Brain pericyte (primary cell): ENCODE measurements around the gene RNF166.

ENCODE experiments used
- DNase-seq: peaks from one replicate; pipeline ENCODE4 v3.0.0-alpha.2; 2012; ENCODE audit warnings: low read depth, low spot score

Gene RNF166

GRCh38 chr16:88706965-88707826 lies 988 bp upstream of the RNF166 start:
- no peak for DNase-seq

GRCh38 chr16:88705801-88706228 lies 393 bp downstream of the RNF166 start:
- DNase-seq, result no peak

DNA sequence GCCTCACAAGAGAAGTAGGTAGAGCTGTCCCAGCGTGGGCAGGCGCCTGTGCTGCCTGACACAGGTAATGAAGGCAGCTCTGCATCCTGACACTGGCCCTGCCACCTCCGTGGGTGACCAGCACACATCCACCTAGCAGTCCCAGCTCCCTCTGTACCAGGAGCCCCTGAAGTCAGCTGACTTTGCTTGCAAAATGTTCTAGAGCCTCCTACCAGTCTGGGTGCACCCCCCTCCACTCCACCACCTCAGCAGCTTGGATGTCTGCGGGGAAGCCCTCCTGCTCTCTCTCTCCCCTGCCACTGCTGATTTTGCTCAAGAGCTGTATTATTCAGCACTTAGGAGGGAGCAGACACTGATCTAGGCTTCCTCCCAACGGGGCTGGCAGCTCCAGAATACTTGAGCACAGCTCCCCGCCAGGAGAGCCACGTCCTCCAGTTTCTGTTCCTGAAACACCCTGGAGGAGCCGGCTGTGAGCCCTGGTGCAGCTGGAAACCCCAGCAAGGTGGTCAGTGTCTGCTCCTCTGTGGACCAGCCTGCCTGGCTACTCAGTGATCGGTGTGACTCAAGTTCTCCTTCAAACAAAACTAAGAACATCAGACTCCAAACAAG lies 1.0 kb downstream of the RNF166 start:
- no peak for DNase-seq

- no peak for DNase-seq
Measured at GRCh38 chr16:88703486-88704309, 2.5 kb downstream of the RNF166 start.

GRCh38 chr16:88702371-88703210 lies 3.6 kb downstream of the RNF166 start:
- no peak for DNase-seq

GRCh38 chr16:88701581-88702370 lies 4.4 kb downstream of the RNF166 start:
- DNase-seq, result no peak

- no peak for DNase-seq
Measured at GRCh38 chr16:88700636-88701482, 5.3 kb downstream of the RNF166 start.

DNA sequence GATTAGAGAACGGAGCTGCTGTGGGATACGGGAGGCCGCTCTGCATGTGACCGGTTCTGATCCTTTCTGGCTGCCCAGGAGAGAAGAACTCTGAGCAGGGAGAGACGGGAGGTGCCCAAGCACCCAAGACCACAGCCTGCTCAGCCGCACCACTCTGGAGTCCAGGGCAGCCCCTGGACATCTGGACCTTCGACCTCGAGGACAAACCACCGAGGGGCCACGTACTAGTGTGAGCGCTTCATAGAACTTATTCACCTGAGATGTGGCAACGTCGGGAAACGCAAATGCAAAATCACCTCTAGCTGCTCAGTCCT lies 5.9 kb downstream of the RNF166 start:
- no peak for DNase-seq

- no peak for DNase-seq
Measured at GRCh38 chr16:88699180-88699579, 7.0 kb downstream of the RNF166 start.

DNA sequence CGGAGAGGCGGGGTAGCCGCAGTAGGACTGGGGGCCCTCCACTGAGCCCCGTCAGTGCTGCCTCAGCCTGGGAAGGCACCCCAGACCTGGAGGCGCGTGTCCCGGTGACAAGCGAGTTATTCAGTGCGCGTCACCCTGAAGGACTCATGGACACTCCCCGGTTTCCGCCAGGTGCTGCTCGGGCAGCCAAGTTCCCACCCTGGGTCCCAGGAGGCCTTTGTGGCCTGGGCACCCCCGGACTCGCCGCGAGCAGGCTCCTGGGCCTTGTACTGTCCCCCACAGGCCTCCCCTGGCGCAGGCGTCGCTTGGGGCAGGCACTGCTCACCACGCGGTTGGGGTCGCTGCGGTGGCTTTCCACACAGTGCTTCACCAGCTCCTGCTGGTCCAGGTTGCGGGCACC lies 7.6 kb downstream of the RNF166 start:
- DNase-seq, result no peak

GRCh38 chr16:88697831-88698615 lies 8.2 kb downstream of the RNF166 start:
- no peak for DNase-seq

DNA sequence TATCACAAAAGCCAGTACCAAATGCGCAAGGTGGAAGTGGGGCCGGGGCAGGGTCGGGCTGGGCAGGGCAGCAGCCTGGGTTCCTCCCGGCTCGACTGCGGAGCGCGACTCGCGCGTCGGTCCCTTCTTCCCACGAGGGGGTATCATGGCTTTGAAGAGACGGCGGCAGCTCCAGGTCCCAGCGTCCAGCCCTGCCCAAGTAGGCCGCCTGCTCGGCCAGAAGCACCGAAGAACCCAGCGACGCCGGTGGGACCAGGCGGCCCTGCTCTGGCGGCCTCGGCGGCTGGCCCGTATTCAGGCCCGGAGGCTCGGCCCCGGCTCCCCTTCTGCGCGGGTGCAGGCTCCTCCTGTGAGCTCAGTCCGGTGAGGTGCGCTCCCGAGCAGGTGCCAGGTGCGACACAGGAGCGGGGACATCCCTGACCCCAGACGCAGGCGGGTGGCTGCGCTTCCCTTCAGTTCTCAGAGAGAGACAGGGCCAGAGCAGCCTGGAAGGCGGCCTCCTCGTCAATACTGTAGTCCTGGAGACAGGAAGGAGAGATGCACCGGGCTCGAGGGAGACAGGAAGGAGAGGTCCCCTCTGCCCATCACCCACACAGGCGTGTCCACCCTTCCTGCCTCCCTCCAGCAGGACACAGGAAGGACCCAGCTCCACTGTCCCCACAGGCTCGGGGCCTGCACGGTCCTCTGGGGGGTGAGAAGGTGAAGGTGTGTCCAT lies 8.9 kb downstream of the RNF166 start:
- no peak for DNase-seq

DNA sequence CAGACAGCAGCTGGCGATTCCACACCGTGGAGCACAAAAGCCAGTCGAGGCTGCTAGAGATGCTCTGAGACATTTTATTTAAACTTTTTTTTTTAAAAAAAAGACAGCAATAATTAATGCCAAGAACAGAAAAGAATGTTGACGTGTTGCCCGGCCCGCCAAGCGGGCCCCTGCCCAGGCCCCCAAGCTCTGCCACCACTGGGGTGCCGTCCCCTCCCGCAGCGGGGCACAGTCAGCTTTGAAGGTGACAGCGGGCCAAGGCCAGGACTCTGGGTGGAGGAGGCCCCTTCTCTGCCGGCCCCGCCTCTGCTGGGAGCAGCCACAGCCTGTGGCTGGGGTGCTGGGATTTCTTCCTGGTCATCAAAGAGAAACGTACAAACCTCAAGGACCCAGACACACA lies 9.8 kb downstream of the RNF166 start:
- DNase-seq, result no peak

DNA sequence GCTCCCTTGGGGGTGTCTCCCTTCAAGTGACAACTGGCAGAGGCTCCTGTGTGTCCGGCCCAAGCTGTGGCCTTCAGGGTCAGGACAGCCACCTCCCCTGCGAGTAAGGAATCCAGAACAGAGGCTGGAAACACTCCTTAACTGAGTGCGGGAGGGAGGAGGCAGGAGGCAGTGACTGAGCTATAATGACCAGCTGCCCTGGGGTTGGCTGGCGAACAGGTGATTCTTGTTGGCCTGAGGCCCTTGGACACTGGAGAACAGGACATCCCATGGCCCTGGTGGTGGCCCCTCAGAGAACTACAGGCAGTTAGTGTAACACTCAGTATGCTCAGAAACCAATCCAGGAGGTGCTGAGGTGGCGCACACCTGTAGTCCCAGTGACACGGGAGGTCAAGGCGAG lies 10.5 kb downstream of the RNF166 start:
- DNase-seq, result no peak

DNA sequence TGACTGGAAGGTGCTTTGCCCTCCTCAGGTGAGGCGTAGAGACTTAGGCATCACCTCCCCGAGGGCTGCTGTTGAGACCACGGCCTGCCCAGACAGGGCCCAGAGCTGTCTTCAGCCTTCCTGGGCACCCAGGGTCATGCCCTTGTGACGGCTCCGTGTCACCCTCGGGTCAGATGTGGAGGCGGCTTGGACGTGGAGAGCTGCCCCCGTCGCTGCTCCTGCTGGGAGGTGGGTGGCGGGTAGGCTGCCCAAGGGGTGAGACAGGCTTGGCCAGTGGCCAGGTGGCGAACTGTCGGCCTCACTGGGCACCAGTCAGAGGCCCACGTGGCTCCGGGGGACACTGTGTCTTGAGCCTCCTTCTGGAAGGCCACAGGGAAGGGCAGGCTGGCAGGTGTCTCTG lies 11.0 kb downstream of the RNF166 start:
- DNase-seq, result no peak

GRCh38 chr16:88694221-88695087 lies 11.8 kb downstream of the RNF166 start:
- DNase-seq, result no peak

DNA sequence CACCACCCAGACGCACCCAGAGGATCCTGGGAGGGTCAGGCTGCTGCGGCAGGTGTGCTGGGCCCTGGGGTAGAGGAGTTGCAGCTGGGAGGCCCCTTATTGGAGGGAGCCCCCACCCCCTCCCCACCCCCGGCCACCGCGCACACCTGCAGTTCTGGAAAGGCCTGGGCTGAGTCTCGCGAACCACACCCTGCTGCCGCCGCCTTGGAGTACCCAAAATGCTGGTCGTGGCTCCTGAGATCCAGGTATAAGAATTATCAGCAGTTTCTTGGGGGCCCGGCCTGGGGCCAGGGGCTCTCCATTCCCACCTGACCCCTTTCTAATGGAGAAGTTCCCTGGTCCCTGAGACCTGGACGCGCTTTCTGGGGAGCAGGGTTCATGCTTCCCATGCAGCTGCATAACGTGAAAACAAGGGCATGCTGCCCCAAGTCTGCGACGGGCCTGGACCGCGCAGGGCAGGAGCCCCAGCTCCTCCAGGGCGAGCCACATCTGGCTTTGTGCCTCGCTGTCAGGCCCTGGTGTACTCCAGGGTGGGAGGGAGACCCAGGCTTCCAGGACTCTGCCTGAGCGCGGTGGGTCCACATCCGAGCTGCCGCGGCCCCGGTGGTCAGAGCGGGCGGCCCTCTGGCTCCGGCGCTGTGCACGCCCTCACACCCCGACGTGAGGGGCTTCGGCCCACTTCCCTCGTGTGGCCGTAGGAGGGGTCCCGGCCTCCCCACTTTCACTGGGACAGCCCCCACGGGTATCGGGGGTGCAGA lies 12.6 kb downstream of the RNF166 start:
- no peak for DNase-seq
